HG02840 (cell line): ENCODE data around the gene ZSWIM2.
"Not testable (repeated sequence)": the region's sequence is repeated elsewhere in the genome, so short reads cannot be mapped to it uniquely, and the experiment has no call there.

ENCODE experiments used
- ATAC-seq: cut with Tn5 transposase; IDR thresholded peaks from one replicate; pipeline ENCODE4 v1.9.1; 2021; ENCODE audit warnings: mild to moderate bottlenecking, moderate library complexity, moderate number of reproducible peaks; ENCODE audit not compliant: unreplicated experiment, low FRiP score

The ZSWIM2 gene

GRCh38 chr2:186848873-186849578 is at the start of gene ZSWIM2:
Gene ZSWIM2, minus strand, starts transcription at chr2:186849170. Its CDS starts 40 bp downstream, at chr2:186849130.
- no peak for ATAC-seq

- not testable (repeated sequence) for ATAC-seq
Measured at GRCh38 chr2:186896220-186896619, 47.2 kb upstream of the ZSWIM2 start.

DNA sequence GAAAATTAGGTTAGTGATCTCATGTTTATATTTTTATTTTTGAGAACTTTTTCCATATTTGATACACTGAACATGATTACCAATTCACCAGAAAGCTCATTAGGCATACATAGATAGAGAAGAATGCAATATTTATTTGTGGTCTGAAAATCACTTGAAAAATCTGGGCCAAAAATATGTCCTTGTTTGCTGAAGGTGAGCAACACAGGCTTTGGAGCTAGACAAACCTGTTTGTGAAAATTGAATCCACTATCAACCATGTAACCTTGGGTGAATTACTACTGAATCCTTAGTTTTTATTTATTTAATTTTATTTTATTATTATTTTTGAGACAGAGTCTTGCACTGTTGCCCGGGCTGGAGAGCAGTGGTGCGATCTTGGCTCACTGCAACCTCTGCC is 46.5 kb upstream of the ZSWIM2 start:
- no peak for ATAC-seq

DNA sequence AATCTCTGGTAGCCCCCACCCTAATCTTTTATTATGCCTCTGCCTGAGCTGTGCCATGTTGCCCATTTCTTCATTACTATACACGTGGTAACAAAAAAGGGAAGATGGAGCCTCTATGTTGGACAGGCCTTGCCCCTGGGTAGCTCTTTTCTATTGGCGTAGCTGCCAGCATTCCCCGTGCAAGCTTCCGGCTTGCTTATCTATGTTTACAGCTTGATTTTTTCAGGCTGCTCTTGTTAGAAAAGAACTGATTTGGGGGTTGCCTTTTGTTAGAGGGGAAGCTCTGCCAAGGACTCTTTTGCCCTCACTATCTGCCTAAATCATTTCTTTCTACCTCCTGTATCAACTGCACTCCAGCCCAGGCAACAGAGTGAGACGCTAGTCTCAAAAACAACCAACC is 45.5 kb upstream of the ZSWIM2 start:
- ATAC-seq, result no peak

DNA sequence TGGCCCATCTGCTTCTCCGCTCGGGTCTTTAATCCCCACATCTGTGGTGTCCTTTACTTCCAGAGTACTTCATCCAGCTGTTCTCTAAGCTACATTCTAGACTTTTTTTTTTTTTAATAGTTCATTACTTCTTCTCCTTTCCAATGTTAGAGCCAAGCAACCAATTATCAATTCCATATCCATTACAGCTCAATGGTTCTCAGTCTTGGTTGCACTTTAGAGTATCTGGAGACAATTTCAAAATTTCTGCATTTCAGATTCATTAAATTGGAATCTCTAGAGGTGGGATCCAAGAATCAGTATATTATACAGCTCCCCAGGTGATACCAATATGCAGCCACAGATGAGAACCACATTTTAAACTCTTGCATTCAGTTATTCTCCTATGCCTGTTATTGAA is 43.9 kb upstream of the ZSWIM2 start:
- ATAC-seq, result no peak

DNA sequence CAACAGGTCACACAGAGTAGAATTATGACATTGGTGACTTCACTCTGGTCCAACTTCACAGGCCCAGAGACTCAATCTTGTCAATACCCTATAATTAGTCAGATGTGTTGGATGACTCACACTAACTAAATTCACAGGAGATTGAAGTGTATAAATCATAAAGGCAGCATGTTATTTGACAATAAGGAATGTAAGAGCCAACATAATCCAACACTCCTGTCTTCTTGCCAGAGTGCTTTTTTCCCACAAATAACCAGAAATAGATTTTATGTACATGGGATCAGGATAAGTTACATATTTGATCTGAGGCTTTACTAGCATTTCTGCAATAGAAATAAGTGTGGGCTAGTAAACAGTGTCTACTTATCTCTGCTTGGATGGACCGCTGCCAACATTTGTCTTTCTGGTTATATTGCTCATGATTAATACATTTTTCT is 42.2 kb upstream of the ZSWIM2 start:
- ATAC-seq, result no peak

GRCh38 chr2:186889101-186889879 is 40.3 kb upstream of the ZSWIM2 start:
- ATAC-seq, result no peak

GRCh38 chr2:186887107-186888090 is 38.4 kb upstream of the ZSWIM2 start:
- no peak for ATAC-seq

DNA sequence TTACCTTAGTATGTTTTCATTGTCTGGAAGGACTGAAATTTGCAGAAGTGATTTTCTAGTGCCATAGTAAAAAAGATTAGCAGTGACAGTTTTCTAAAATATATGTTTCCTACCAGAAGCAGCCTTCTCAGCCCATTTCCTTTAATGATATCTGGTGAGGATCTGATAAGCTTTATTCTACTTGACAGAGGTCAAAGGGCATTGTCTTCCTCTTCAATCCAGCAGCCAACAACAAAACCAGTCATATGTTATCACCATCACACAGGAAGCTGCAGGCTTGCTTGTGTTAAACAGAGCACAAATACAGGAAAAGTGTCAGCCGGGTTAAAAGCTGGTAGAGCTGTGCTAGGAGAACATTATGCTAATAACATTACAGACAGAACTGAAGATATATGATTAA is 35.6 kb upstream of the ZSWIM2 start:
- ATAC-seq, result no peak

- ATAC-seq, result no peak
Measured at GRCh38 chr2:186883666-186884065, 34.7 kb upstream of the ZSWIM2 start.

GRCh38 chr2:186882511-186883071 is 33.6 kb upstream of the ZSWIM2 start:
- ATAC-seq, result no peak

DNA sequence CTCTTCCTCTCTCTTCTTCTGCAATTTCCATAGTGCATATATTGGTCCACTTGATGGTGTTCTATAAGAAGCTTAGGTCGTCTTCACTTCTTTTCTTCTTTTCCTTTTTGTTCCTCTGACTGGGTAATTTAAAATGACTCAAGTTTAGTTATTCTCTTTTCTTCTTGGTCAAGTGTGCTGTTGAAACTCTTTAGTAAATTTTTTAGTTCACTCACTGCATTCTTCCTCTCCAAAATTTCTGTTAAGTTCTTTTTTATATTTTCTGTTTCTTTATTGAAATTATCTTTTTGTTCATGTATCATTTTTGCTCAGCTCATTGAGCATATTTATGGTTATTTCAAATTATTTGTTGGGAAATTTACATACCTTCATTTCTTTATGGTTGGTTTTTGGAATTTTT is 32.7 kb upstream of the ZSWIM2 start:
- ATAC-seq, result no peak

DNA sequence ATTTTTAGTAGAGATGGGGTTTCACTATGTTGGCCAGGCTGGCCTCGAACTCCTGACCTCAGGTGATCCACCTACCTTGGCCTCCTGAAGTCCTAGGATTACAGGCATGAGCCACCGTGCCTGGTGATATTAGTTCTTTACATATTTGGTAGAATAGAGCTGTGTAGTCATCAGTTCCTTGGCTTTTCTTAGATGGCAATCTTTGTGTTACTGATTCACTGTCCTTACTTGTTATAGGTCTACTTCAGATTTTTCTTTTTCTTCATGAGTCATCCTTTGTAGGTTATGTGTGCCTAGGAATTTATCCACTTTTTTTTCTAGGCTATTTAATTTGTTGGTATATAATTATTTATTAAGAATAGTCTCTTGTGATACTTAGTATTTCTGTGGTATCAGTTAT is 30.3 kb upstream of the ZSWIM2 start:
- ATAC-seq, result no peak

GRCh38 chr2:186874713-186875112 is 25.7 kb upstream of the ZSWIM2 start:
- no peak for ATAC-seq

GRCh38 chr2:186871881-186872280 is 22.9 kb upstream of the ZSWIM2 start:
- no peak for ATAC-seq

DNA sequence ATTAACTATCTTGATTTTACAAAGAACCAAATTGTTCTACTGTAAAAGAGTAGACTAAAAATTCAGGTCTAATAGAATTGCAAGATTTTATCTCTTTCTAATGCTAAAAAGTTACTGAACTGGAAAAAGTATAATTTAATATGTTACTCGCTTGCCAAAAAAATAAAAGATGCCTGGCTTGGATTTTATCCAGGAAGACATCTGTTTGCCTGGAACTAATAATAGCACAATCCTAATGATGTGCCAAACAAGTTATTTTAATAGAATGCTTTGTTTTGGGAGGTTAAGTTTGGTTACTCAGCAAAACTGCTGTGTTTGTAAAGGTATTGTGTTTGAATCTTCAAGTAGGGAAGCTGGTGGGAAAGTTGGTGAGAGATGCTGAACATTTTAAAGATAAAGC is 19.4 kb upstream of the ZSWIM2 start:
- ATAC-seq, result no peak

GRCh38 chr2:186862869-186863709 is 14.1 kb upstream of the ZSWIM2 start:
- peak; percentile 44 for ATAC-seq

- ATAC-seq, result no peak
Measured at GRCh38 chr2:186855216-186855615, 6.2 kb upstream of the ZSWIM2 start.

GRCh38 chr2:186853951-186854350 is 5.0 kb upstream of the ZSWIM2 start:
- no peak for ATAC-seq

GRCh38 chr2:186852508-186852907 is 3.5 kb upstream of the ZSWIM2 start:
- no peak for ATAC-seq
